Stimulated activated CD4-positive, alpha-beta T cell treated with anti-CD3 and anti-CD28 coated beads, Interleukin-2, amount 100 ng/mL, for 24 hours (primary cell): ENCODE results near the gene STRA8.

Source experiments
- DNase-seq, 2 donors: peaks; one replicate each; pipeline ENCODE4 v3.0.0-alpha.2; 2020

STRA8 gene

DNA sequence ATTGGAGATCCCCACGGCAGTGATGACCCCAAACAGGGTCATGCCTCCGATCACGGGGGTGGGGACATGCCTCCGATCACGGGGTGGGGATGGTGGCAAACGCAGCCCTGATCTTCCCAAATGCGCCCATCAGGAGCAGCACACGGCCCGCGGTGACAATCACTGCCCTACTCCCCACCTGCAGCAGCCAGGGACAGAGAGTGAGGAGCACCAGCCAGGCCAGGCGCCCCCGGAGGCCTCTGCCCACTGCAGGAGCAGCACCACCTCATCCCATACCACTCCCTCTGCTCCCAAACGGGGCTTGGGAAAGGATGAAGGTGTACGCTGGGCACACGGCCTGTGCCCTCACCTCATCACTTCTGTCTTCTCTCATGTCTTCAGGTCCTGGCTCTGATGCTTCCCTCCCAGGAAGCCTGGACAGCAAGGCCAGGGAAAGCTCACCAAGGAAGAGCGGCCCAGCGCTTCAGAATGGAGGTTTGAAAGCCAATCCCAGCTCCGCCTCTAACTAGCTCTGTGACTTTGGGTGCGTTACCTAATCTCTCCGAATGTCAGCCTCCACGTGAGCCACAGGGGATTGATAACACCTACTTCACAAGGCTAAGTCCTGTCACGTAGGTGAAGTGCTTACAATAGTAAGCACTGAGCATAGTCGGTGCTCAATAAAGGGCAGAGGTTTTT is 37.1 kb downstream of the STRA8 start:
- DNase-seq, result no peak

DNA sequence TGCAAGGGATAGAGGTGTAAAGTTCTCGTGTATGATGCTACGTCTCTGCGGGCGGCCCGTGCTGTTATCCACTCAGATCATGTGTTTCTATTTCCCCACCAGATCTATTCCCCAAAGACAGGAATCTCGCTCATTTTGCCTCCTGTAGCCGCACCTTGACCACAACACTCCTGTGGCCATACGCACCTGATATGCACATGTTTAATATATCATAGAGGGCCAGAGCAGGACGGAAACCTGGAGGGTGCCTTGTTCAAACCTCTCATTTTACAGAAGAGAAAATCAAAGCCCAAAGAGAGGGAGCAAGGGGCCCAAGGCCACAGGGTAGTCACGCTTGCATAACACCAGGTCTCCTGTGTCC is 37.6 kb downstream of the STRA8 start:
- no peak for DNase-seq

DNA sequence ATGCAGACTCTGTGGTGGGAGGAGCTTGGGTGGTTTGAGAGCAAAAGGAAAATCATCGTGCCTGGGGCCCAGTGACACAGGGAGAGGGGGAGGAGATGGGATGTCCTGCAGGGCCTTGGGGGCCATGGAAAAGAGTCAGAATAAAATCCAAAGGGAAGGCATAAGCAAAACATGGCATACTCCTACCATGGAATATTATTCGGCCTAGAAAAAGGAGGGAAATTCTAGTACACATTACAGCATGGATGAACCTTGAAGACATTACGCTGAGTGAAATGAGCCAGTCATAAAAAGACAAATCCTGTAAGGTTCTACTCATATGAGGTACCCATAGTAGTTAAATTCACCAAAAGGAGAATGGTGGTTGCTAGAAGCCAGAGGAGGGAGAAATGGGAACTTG is 38.7 kb downstream of the STRA8 start:
- DNase-seq, result no peak

DNA sequence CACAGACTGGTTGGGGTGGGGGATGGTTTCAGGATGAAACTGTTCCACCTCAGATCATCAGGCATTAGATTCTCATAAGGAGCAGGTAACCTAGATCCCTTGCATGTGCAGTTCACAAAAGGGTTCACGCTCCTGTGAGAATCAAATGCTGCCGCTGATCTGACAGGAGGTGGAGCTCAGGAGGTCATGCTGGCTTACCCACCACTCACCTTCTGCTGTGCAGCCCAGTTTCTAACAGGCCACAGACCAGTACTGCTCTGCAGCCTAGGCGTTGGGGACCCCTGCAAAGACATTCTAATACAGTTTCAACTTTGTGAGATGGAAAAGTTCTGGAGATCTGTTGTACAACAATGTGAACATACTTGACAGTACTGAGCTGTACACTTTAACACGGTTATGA is 39.9 kb downstream of the STRA8 start:
- DNase-seq, result no peak

DNA sequence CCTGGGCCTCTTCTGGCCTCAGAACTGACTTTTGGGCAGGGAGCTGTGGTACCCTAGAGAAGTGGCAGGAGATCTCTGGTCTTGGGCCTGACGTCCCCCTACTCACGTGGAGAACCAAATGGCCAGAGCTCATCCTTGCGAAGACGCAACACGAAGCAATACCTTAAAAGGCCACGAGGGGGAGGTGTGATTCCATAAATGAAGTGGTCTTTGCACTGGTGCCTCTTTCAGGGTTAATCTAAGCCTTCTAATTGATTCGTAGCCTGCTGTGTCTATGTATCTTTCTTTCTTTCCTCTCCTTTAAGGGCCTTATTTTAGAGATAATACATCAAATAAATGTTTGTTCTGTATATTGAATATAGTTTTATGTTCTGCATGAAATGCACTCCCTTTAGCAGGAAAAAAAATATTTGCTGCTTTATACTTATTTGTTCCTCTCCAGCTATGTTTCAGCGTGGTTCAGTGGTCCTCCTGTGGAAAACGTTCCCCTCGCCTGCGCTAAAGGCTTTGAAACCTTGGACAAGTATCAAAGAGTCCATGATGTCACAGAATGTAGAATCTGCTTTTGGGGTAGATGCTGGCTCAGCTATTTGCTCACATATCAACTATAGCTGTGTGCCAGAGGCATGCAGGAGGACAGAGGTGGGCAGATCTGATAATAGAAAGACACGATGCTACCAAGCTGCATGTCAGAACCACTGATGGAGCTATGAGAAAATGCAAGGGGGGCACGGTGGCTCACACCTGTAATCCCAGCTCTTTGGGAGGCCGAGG is 41.0 kb downstream of the STRA8 start:
- DNase-seq, result peak; percentile 84

DNA sequence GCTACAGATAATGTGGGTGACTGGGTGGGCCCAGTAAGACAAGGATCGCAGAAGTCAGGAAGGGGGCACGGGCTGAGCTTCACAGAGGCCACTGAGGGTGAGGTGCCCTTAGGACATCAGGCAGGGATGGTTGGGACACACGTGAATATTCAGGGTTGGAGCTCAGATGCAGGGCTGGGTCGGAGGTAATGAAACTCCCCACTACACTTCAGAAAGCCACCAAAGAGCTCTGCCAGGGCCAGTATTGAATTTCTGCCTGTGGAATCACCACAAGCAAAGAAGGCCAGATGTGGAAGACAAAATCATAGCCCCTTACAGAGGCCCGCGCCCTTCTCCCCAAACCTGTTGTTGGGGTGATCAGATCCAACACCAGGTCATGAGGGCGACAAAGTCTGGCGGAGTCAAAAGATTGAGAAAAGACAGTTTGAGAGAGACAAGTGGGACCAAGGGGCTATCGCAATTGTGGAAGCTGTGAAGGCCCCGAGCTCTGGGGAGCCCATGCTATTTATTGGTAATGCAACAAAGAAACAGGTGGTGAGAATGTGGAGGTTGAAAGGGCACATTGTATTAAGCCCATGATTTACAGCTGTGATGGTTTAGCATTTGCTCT is 42.4 kb downstream of the STRA8 start:
- no peak for DNase-seq

DNA sequence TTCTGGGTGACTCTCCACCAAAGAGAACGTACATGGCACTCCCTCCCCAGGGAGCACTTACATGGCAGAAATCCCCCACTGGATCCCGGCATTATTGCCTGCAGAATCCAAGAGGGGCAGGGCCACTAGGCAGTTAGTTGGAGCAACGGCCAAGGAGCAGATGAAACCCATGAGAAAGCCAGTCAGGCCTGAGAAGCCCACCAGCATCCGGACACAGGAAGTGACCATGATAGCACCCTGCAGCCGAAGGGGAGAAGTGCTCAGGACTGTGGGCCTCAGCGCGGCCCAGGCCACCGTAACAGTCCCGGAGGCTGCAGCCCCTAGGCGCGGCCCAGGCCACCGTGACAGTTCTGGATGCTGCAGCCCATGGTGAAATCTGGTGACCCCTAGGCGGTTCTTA is 43.5 kb downstream of the STRA8 start:
- no peak for DNase-seq

DNA sequence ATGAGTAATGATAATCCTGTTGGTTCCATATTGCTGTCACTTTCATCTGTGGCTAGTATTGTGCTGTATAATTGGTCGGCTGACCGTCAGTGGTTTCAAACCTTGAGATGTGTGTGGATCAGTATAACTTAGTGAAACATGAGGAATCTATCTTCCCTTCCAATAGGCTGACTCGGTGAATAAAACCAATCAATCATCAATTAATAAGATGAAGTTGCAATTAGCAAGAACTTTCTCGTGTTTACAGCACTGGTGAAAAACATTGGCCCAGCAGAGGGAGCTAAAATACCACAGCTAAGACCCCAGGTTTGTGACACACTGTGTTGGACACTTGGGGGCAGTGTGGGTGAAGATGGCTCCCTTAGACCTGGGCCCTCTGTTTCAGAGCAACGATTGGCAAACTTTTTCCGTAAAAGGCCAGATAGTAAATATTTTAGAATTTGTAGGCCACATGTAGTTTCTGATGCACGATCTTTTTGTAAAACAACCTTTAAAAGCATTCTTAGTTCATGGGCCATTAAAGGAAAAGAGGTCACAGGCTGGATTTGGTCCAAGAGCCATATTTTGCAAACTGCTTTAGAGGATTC is 47.8 kb downstream of the STRA8 start:
- peak; percentile 74 to 83 for DNase-seq

DNA sequence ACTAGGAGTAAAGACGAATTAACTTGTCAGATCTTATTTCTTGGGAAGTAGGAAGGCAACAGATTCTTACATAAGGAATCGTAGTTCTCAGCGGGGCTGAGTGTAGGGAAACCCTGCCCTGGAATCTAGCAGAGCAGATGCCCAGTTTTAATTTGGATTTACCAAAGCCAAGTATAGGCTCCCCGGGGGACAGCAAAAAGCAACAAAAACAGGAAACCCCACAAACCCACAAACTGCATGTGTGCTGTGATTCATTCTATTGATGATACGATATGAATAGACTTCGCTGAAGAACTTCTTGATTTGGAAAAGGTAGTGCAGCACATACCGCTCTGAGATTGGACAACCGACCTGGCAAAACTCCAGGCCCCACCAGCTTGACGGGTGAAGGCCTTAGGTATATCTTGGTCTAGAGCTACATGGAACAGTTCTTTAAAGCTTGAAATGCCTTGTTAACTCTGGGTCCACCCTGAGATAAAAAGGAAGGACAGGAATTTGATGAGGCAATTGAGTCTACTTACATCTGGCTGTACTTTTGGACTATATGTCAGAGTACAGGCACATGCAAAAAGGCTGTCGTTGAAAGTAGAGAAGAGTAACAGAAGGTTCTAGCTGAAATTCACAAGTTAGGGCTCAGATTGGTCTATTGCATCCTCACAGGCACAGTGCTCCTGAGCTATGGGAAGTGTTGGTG is 49.1 kb downstream of the STRA8 start:
- DNase-seq, result no peak

DNA sequence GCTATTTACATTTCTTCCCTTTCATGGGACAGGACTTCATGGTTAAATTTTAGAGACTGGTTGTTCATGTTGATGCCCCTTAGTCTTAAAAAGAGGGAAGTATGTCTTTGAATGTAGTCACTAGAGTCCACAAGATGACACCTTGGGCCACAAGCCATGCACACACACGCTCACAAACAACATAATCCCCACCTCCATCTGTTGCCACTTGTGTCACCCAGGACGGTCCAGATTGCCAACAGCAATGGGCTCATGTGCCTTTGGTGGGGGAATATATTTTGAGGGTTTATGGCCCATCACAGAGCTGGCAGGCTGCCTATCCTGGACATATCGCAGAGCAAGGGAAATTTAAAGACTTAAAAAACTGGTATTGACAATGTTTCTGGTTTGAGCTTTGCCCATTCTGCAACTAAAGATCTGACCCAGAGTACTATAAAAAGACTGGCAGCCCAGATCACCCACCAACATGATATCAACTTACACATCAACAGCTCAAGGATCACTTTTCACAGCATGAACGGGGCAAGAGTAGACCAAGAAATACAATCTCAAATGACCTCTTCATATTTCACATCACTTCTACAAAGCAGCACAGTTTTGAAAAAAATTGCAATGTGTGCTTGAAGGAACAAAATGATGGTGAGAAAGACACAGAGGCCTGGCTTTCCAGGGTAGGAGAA is 50.5 kb downstream of the STRA8 start:
- DNase-seq, result no peak

DNA sequence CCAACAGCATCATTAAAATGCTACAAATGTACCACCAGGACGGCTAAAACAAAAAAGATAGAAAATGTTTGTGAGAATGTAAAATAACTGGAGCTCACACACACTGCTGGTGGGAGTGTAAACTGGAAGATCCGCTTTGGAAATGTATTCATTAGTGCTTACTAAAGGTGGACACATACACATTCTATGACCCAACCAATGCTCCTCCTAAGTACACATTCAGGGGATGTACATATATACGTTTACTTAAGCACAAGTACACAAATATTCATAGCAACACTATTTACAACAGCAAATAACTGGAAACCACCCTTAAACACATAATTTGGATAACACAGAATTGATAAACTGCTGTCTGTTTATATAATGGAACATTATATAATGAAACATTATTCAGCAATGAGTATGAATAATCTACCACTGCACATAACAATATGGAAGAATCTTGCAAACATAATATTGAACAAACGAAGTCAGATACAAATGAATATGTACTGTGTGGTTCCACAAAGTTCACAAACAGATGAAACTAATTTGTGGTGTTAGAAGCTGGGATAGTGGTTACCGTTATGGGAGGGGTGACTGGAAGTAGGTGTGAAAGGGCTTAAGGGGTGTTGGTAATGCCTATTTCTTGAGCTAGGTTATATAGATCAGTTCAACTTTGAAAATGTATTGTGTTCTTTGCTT is 52.1 kb downstream of the STRA8 start:
- no peak for DNase-seq

DNA sequence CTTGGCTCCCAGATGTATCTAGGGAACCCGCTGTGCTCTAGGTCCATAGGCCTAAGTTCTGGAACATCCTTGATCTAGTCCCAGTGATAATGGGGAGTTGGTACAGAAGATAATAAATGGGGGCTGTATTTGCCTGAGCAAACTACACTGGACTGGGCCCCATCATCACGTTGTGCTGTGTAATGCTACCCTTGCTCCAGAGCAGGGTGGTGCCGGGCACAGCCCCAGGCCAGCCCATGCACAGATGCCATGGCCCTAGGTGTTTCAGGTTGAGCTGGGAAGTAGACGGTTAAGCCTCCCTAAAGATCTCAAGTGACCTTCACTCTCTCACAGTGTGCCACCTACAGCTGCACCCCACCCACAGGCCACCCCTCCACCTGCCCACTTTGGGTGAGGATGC is 53.2 kb downstream of the STRA8 start:
- no peak for DNase-seq

DNA sequence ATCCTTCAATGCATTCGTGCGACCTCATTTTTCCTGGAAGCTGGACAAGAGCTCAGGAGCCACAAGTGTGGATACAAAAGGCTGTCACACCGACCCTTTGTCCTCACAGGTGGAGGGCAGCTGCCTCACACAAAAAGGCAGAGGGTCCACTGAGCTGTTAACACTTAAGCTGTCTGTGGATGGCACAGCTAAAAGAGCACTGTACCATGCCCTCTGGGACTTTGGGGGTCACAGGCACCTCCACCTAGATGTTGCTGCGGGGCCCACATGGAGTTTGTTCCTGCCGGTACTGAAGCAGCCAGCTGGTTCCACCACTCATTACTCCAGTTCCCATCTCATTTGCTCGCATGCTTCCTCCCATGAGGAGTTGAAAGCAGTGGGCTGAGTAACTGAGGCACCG is 57.0 kb downstream of the STRA8 start:
- no peak for DNase-seq

DNA sequence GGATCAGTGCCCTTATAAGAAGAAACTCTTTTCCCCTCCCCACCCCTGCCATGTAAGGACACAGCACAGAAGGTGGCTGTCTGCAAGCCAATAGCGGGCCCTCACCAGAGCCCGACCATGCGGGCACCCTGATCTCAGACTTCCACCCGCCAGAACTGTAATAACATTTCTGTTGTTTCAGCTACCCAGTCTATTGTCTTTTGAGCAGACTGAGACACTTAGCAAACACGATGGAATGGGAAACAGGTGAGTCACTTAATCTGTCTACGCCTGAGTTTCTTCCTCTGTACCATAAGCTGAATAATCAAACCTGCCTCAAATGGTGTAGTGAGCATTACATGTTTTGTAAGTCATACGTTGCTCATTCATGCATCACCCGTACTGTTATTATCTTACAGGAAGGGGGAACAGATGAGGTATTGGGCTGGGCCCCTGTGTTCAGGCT is 58.2 kb downstream of the STRA8 start:
- DNase-seq, result no peak

DNA sequence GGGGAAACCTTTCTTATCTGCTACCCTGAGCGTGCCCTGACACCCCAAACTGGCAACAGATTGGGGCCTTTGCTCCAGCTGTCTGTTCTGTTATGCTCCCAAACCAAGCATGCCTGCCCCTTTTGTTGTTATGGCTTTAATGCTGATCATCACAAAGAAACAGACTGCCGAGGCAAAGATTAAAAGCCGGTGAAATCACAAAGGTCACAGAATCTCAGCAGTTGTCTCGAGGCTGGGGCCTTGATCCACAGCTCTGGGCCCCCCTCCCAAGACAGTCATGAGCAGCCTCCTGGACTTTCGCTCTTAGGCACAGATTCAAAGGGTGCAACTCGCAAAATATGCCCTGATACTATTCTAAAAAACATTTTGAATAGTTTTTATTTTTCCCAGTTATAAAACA is 65.6 kb downstream of the STRA8 start:
- DNase-seq, result no peak

DNA sequence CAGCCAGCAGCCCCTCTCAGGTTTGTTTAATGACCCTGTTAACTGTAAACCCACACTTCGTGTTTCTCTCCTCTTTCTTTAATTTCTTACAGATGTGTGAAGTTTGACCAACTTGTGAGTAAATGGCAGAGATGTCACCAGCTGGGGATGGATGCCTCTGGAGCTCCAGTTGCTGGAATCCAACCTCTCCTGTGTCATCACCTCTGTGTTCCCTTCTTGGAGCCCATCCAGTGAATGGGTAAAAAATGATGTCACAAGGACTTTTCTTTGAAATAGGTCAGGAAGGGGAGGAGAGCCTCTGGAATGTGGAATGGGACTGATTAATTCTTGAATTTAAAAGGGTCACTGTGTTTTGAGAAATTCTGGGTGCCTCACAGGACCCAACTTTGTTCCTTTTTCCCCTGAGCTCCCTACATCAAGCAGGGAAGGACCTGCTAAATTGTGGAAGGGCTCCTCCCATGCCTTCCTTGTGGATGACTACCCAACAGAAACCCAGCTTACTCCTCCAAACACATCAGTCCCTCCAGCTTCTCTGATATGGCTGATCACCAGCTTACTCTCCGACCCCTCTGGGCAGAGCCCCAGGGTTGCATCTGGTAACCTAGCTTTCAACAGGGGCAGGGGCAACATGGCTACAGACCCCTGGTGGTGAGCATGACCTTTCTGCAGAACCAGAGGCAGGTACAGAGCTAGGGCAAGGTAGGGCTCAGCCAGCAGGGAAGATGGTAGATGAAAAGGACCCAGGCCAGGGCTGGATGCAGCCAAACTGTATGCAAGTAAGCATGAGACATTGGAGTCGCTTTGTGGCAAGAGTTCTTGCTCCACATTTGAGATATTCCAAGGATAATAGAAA is 67.5 kb downstream of the STRA8 start:
- no peak for DNase-seq
